Body of pancreas (tissue), 4 donors: ENCODE results near the gene M6PR.

Source experiments
- CTCF ChIP-seq, 7 experiments: fragments of 450-650 bp in 4 of 7; fragments of 200-600 bp in 3 of 7; sonication (generic) in 3 of 7; IDR thresholded peaks; one replicate each; pipeline ENCODE4 v1.5.1; 2016 to 2019; ENCODE audit warnings: antibody characterized with exemption in 7 of 7
- POLR2A ChIP-seq, 3 donors: fragments of 450-650 bp; IDR thresholded peaks; one replicate each; pipeline ENCODE4 v1.6.1; 2016; ENCODE audit warnings: antibody characterized with exemption in 3 of 3, mild to moderate bottlenecking in 2 of 3

GRCh38 chr12:8914716-8915526 lies 34.5 kb downstream of the M6PR start:
- TF ChIP-seq POLR2A (IDR thresholded peaks at IDR 0.05) (no peak), CTCF (IDR thresholded peaks at IDR 0.05) (no peak)
